Astrocyte (in vitro differentiated cells and primary cell): ENCODE results near the gene CBX2.

Source experiments
- CTCF ChIP-seq: IDR thresholded peaks from 2 replicates; pipeline ENCODE4 v1.5.1; 2011; ENCODE audit warnings: low read depth, mild to moderate bottlenecking, inconsistent platforms, low read length, moderate library complexity; ENCODE audit not compliant: insufficient read depth
- EZH2 ChIP-seq: IDR thresholded peaks from 2 replicates; pipeline ENCODE4 v1.6.1; 2012; ENCODE audit warnings: mild to moderate bottlenecking, low read length, inconsistent platforms; ENCODE audit not compliant: insufficient read depth

- TF ChIP-seq EZH2 (peak; percentile 33), CTCF (no peak)
These were observed 15.3 kb downstream of the CBX2 start for GRCh38 chr17:79792984-79793923.
